Measurements from ENCODE around the gene PES1.
"Not testable (repeated sequence)": the region's sequence is repeated elsewhere in the genome, so short reads cannot be mapped to it uniquely, and the experiment has no call there.

PES1 gene

DNA sequence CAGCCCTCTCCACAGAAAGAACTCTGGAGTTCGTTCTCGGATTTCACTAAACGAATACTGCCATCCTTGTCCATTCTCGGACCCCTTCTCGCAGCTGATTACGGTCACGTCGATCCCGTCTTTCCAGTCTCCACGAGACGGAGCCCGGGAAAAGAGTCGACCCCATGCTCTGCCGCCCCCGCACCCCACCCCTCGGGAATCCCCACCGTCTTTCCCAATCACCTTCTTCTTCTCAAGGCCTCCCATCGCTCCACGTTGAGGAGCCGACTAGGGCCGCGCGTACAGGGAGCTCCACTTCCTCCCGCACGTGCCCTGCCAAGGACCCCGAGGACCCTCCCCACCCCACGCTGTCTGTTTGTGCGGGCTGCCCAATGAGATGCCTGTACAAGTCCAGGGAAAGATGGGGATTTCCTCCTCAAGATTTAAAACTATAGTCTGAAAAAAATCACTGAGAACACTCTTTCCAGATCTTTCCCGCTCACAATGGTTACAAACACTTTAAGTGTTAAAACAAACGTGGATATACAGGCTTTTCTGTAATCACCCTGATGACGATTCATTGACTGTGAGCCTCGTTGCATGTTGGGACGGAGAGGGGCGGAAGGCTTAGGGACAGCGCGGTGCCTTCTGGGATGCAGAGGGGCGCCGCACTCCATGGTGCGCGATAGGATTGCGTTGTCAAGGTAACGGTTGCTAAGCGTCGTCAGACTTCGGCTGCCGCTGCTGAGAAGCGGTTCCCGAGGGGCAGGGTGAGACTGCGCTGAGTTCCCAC lies at the start of gene PES1:
Gene PES1, minus strand, starts transcription at position 323 of the 772 bp plus-strand sequence. Its CDS starts 77 bp downstream, at position 246.
- H3K27ac Mint-ChIP-seq, result no peak within 1 kb of the TSS

DNA sequence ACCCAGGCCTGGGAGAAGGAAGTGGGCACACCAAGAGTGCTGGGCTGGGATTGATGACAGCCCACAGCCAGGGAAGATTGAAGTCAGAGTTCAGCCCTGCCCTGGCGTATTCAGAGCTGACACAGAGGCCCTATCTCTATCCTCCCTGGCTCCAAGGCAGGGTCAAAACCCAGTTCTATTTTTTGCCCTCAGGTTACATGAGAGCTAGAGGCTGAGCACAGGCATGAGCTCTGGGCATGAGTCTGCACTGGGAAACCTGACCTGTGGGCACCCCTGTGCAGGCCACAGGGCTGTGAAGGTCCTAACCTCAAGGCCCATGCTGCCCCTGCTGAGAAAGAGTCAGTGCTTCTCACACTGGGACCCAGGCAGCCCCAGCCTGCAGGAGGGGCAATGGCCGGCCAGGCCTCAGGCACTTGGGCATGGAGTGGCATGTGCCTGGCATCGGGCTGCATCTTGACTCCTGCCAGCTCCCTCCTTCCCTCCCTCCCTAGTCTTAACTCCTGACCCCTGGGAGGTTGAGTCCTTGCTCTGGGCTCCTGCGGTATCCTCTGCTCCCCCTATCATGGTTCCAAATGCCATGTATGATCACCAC lies 49.2 kb upstream of the PES1 start:
- Mint-ChIP-seq H3K4me1 (peaks cover 53% of the 10 kb centered on the region), H3K4me3 (no peak overlapping the region), H3K27me3 (no peaks in the 10 kb centered on the region), H3K27ac (no peak overlapping the region), H3K9me3 (no peaks in the 10 kb centered on the region)
- ATAC-seq (no peak), DNase-seq (no peak)

More for the DNA sequence above, at the start of gene PES1:
- no peaks in the 10 kb centered on the region for H3K4me1 Mint-ChIP-seq
- no peak within 1 kb of the TSS for H3K4me3 Mint-ChIP-seq
- no peaks in the 10 kb centered on the region for H3K9me3 Mint-ChIP-seq
- DNase-seq, result peak; percentile 90 to 96
- peak; percentile 100 for ATAC-seq
- H3K27me3 Mint-ChIP-seq, result no peaks in the 10 kb centered on the region

DNA sequence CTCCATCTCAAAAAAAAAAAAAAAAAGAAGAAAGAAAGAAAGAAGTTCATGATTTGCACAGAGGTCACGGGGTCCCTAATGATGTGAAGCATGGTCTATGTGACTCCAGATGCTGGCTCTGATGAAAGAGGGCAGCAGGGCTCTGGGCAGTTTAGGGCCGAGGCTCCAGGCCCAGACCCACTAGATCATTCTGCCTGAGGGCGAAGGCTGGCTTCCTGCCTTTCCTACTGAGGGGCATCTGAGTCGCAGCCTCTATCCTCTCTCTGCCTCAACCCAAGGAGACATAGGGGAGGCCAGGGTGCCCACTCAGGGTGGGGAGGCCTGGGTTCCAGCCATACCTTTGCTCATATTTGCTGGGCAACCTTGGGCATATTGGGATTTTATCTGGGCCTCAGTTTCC lies 48.7 kb upstream of the PES1 start:
- H3K4me3 Mint-ChIP-seq, result no peak overlapping the region
- H3K27me3 Mint-ChIP-seq, result no peaks in the 10 kb centered on the region
- H3K27ac Mint-ChIP-seq, result no peak overlapping the region
- H3K4me1 Mint-ChIP-seq, result peaks cover 55% of the 10 kb centered on the region
- no peaks in the 10 kb centered on the region for H3K9me3 Mint-ChIP-seq
- ATAC-seq, result no peak
- no peak for DNase-seq

DNA sequence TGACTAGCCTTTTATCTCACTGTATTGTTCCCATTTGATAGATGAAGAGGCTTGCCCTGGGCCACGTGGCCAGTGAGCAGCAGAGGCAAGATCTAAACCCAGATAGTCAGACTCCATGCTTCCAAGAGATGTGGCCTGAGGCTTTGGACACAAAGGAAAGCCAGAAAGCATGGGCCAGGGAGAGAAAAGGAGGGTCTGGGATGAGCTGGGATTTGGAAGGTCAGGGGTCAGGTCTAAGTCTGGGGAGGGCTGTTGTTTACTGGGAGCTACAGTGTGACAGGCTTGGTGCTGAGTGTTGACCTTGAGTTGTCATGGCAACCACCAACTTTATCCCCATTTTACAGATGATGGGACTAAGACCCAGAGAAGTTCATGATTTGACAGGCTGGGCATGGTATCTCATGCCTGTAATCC lies 46.0 kb upstream of the PES1 start:
- Mint-ChIP-seq H3K27me3 (no peaks in the 10 kb centered on the region), H3K4me3 (peak overlapping the region; percentile 65 to 91), H3K9me3 (no peaks in the 10 kb centered on the region), H3K4me1 (peaks cover 42% of the 10 kb centered on the region), H3K27ac (peak overlapping the region in 1 of 2 donors; percentile 9)
- ATAC-seq (no peak), DNase-seq (no peak)

DNA sequence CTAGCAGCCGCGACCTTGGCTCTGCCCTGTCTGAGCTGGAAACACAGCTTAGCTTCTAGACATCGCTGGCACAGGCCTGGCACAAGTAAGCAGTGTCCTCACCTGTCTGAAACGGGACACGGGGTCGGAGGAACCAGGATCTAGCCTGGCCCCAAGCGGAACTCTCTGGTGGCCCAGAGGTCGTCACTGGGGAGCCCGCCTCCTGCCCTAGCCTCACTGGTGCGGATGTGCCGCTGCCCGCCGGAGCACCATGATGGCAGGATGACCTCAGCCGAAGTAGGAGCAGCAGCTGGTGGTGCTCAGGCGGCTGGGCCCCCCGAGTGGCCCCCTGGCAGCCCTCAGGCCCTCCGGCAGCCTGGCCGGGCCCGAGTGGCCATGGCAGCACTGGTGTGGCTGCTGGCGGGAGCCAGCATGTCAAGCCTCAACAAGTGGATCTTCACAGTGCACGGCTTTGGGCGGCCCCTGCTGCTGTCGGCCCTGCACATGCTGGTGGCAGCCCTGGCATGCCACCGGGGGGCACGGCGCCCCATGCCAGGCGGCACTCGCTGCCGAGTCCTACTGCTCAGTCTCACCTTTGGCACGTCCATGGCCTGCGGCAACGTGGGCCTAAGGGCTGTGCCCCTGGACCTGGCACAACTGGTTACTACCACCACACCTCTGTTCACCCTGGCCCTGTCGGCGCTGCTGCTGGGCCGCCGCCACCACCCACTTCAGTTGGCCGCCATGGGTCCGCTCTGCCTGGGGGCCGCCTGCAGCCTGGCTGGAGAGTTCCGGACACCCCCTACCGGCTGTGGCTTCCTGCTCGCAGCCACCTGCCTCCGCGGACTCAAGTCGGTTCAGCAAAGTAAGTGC lies 44.7 kb upstream of the PES1 start:
- H3K27ac Mint-ChIP-seq, result peak overlapping the region; percentile 33 to 91
- H3K27me3 Mint-ChIP-seq, result no peaks in the 10 kb centered on the region
- H3K4me1 Mint-ChIP-seq, result peaks cover 36% of the 10 kb centered on the region
- ATAC-seq, result no peak
- peak overlapping the region; percentile 85 to 91 for H3K4me3 Mint-ChIP-seq
- H3K9me3 Mint-ChIP-seq, result no peaks in the 10 kb centered on the region
- peak; percentile 30 to 37 for DNase-seq

DNA sequence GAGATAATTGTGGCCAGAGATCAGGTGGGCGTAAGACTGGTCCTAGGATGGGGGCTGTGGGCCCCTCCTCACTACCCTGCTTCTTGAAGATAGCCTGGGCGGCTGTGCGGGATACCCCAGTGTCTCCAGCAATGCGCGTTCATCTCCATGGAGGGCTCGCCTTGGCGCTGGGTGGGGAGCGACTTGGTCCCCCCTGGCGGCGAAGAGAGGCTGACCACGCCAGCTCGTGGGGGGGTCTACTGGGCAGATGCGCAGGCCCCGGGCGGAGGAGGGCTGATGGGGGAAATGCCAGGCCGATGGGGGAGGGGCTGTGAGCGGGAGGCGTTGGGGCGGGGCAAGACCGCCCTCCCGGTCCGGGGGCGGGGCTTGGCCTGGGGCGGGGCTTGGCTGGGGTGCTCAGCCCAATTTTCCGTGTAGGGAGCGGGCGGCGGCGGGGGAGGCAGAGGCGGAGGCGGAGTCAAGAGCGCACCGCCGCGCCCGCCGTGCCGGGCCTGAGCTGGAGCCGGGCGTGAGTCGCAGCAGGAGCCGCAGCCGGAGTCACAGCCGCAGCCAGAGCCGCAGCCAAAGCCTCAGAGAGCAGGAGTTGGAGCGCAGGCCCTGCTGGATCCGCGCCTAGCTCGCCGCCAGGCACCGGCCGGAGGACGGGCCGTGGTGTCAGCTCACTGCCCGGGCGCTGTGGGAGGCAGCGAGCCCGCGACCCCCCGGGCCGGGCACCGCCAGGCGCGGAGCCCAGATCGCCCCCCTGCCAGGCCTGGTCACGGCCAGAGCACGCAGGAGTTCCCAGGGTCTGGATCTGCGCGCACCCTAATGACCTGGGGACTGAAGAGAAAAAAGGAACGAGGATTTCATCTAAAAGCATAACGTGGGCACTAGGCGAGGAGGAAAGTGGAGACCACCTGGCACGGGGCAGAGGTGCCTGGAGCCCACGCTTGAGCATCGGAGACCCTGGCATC lies 43.8 kb upstream of the PES1 start, which contains the start of gene SLC35E4:
Gene SLC35E4, plus strand, starts transcription at position 509 of the 953 bp plus-strand sequence. CDS start 670 bp downstream, outside the sequence.
- H3K27ac Mint-ChIP-seq, result peak within 1 kb of the TSS; percentile 70 to 91
- peak; percentile 95 to 96 for DNase-seq
- H3K27me3 Mint-ChIP-seq, result no peaks in the 10 kb centered on the region
- H3K4me1 Mint-ChIP-seq, result peaks cover 36% of the 10 kb centered on the region
- H3K4me3 Mint-ChIP-seq, result peak within 1 kb of the TSS; percentile 85 to 91
- no peaks in the 10 kb centered on the region for H3K9me3 Mint-ChIP-seq
- peak; percentile 79 for ATAC-seq

DNA sequence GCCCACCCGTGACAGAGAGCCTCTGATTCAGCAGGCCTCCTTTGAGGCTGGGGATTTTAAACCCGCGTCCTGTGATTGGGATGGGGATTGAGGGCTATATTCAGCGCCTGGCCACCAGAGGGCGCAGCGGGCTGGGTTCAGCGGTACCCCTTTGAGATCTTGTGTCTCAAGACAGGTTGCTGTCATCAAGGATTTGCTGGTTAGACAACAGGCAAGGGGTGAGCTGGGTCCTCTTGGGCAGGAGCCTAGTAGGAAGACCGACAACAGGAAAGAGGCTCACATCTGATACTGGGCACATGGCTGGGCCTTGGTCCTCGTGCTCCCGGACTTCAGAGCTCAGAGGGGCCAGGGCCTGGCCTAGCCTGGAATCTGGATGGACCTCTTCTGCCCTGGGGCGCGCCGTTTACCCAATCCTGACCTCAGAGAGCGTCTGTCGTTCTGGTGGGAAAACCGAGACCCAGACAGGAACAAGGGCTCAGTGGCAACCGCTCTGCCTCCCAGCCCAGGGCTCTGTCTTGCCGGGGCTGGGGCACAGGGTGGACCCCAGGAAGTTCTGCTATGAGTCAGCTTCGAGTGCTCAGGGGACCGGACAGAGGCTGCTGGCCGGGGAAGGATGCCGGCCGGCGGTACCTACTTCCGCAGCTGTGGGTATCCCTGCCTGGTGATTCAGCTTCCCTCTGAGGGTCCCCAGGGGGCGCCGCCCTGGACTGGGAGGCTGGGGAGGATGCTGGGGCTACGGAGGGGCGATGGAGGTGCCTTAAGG lies 42.9 kb upstream of the PES1 start:
- peak; percentile 83 for ATAC-seq
- peaks cover 36% of the 10 kb centered on the region for H3K4me1 Mint-ChIP-seq
- no peaks in the 10 kb centered on the region for H3K9me3 Mint-ChIP-seq
- H3K4me3 Mint-ChIP-seq, result peak overlapping the region; percentile 85 to 91
- no peaks in the 10 kb centered on the region for H3K27me3 Mint-ChIP-seq
- H3K27ac Mint-ChIP-seq, result peak overlapping the region; percentile 70 to 89
- peak; percentile 89 to 90 for DNase-seq

DNA sequence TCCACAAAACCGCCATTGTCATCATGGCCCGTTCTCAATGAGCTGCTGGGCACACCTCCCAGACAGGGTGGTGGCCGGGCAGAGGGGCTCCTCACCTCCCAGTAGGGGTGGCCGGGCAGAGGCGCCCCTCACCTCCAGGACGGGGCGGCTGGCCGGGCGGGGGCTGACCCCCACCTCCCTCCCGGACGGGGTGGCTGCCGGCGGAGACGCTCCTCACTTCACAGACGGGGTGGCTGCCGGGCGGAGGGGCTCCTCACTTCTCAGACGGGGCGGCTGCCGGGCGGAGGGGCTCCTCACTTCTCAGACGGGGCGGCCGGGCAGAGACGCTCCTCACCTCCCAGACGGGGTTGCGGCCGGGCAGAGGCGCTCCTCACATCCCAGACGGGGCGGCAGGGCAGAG lies 39.8 kb upstream of the PES1 start:
- not testable (repeated sequence) for ATAC-seq, DNase-seq, H3K27ac Mint-ChIP-seq, H3K27me3 Mint-ChIP-seq, H3K4me3 Mint-ChIP-seq, H3K9me3 Mint-ChIP-seq
- peaks cover 17% of the 10 kb centered on the region for H3K4me1 Mint-ChIP-seq

DNA sequence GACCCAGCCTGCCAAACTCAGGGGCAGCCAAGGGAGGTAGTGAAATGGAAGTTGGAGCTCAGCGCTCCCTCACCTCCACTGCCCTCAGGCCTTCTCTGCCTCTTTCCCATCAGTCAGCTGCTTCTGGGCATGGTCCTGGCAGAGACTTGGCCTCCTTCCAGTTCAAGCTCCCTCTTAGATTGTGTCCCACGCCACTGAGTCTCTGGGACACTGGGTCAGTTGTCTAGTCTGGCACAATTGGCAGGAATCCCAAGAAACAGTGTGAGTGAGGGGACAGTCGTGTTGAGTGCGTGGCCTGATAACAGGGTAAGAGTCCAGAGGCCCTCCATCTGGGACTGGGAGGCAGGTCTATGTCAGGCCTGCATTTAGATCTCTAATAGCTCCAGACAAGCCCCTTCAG lies 36.8 kb upstream of the PES1 start:
- H3K9me3 Mint-ChIP-seq, result no peaks in the 10 kb centered on the region
- no peaks in the 10 kb centered on the region for H3K27me3 Mint-ChIP-seq
- no peaks in the 10 kb centered on the region for H3K4me1 Mint-ChIP-seq
- ATAC-seq (no peak), DNase-seq (no peak)
- H3K27ac Mint-ChIP-seq, result no peak overlapping the region
- H3K4me3 Mint-ChIP-seq, result no peak overlapping the region

DNA sequence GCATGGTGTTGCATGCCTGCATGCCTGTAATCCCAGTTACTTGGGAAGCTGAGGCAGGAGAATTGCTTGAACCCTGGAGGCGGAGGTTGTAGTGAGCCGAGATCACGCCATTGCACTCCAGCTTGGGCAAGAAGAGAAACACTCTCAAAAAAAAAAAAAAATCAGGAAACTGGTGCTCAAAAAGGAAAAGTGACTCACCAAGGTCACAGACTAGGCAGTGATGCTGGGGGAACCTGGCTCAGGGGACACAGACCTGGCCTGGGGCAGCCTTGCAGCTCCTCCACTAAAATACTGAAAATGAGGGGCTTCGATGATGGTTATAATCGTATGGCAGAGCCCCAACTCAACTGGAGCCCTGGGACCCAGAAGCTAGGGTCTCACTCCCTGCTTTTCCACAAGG lies 35.8 kb upstream of the PES1 start:
- DNase-seq (no peak), ATAC-seq (no peak)
- Mint-ChIP-seq H3K27ac (no peak overlapping the region), H3K9me3 (no peaks in the 10 kb centered on the region), H3K4me3 (no peak overlapping the region), H3K4me1 (no peaks in the 10 kb centered on the region), H3K27me3 (no peaks in the 10 kb centered on the region)

DNA sequence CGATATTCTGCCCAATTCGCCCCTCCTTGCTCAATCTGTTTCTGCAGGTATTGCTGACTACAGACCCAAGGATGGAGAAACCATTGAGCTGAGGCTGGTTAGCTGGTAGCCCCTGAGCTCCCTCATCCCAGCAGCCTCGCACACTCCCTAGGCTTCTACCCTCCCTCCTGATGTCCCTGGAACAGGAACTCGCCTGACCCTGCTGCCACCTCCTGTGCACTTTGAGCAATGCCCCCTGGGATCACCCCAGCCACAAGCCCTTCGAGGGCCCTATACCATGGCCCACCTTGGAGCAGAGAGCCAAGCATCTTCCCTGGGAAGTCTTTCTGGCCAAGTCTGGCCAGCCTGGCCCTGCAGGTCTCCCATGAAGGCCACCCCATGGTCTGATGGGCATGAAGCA lies 34.7 kb upstream of the PES1 start:
- no peak overlapping the region for H3K4me3 Mint-ChIP-seq
- H3K9me3 Mint-ChIP-seq, result no peaks in the 10 kb centered on the region
- DNase-seq (no peak), ATAC-seq (no peak)
- H3K4me1 Mint-ChIP-seq, result no peaks in the 10 kb centered on the region
- H3K27me3 Mint-ChIP-seq, result peaks cover 7% of the 10 kb centered on the region
- H3K27ac Mint-ChIP-seq, result no peak overlapping the region

DNA sequence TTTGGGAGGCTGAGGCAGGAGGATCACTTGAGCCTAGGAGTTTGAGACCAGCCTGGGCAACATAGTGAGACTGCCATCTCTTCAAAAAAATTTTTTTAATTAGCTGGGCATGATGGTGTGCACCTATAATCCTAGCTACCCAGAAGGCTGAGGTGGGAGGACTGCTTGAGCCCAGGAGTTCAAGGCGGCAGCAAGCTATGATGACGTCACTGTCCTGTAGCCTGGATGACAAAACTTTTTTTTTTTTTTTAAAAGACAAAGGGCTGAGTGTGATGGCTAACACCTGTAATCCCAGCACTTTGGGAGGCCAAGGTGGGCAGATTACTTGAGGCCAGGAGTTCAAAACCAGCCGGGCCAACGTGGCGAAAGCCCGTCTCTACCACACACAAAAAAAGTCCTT lies 28.2 kb upstream of the PES1 start:
- H3K9me3 Mint-ChIP-seq, H3K27me3 Mint-ChIP-seq, DNase-seq, H3K4me3 Mint-ChIP-seq, ATAC-seq, H3K4me1 Mint-ChIP-seq, H3K27ac Mint-ChIP-seq: not testable (repeated sequence)

DNA sequence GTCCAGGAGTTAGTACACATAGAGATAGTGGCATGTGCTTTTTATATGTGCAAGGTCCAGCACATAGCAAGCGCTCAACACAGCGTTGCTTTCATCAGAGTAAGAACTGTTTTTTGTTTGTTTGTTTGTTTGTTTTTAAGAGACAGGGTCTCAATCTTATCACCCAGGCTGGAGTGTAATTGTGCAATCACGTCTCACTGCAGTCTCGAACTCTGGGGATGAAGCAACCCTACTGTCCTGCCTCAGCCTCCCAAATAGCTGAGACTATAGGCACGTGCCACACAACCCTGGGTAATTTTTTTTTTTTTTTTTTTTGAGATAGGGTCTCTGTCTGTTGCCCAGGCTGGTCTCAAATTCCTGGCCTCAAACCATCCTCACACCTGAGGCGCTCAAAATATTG lies 26.1 kb upstream of the PES1 start:
- H3K9me3 Mint-ChIP-seq, result no peaks in the 10 kb centered on the region
- no peak for ATAC-seq
- no peak for DNase-seq
- H3K27ac Mint-ChIP-seq, result no peak overlapping the region
- H3K4me1 Mint-ChIP-seq, result no peaks in the 10 kb centered on the region
- H3K27me3 Mint-ChIP-seq, result peaks cover 14% of the 10 kb centered on the region
- H3K4me3 Mint-ChIP-seq, result no peak overlapping the region

DNA sequence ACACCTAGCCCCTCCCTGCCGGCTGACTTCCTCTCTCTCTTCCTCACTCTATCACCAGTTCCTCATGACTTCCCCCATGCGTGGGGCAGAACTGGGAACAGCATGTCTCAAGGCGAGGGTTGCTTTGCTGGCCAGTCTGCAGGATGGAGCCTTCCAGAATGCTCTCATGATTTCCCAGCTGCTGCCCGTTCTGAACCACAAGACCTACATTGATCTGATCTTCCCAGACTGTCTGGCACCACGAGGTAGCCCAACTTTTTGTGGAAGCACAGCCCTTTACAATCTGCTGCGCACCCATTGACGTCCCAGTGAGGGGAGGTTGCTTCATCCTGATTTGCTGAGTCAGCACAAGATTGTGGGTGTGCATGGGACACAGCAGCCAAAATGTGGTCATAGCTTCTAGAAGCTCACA lies 23.8 kb upstream of the PES1 start:
- no peak for ATAC-seq
- no peaks in the 10 kb centered on the region for H3K4me1 Mint-ChIP-seq
- H3K27ac Mint-ChIP-seq, result no peak overlapping the region
- no peak overlapping the region for H3K4me3 Mint-ChIP-seq
- H3K9me3 Mint-ChIP-seq, result no peaks in the 10 kb centered on the region
- H3K27me3 Mint-ChIP-seq, result peaks cover 8% of the 10 kb centered on the region
- no peak for DNase-seq
